Testis (tissue), 2 donors: ENCODE measurements around the gene CHGA.

Experiments
- POLR2A ChIP-seq: fragments of 450-650 bp; IDR thresholded peaks from one replicate; pipeline ENCODE4 v1.6.1; 2017; ENCODE audit warnings: antibody characterized with exemption, mild to moderate bottlenecking, moderate library complexity
- TF ChIP-seq, protein P1 (sequence below), 3 experiments: fragments of 450-650 bp in 2 of 3; fragments of 200-600 bp in 1 of 3; sonication (generic) in 1 of 3; IDR thresholded peaks; one replicate each; pipeline ENCODE4 v1.5.1; 2016 to 2019; ENCODE audit warnings: antibody characterized with exemption in 3 of 3, mild to moderate bottlenecking in 2 of 3, moderate library complexity in 1 of 3

DNA sequence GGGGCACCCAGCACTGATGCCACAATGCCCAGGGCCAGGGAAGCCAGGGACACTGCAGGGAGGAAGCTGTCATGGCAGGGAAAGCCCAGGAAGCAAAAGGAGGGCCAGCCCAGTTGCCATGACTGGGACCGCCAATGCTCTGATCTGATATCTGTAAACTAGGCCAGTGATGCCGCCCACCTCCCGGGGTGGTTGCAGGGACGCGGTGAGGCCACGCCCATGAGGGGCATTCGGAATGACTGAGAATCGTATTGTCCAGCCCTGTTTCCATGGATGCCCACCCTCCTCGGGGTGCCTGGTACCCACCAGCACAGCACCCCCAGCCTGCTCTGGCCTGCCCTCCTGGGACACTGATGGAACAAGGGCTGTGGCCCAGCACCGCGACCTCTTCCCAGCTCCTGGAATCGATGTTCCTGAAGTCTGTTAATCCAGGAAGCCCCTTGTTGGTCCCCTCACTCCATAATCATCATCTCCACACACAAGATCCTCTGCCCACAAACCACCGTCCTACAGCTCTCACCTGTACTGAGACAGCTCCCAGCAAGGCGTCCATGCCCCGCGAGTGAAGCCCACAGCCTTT lies 48.7 kb downstream of the CHGA start:
- no peak for TF ChIP-seq POLR2A
- TF ChIP-seq, protein P1, sequence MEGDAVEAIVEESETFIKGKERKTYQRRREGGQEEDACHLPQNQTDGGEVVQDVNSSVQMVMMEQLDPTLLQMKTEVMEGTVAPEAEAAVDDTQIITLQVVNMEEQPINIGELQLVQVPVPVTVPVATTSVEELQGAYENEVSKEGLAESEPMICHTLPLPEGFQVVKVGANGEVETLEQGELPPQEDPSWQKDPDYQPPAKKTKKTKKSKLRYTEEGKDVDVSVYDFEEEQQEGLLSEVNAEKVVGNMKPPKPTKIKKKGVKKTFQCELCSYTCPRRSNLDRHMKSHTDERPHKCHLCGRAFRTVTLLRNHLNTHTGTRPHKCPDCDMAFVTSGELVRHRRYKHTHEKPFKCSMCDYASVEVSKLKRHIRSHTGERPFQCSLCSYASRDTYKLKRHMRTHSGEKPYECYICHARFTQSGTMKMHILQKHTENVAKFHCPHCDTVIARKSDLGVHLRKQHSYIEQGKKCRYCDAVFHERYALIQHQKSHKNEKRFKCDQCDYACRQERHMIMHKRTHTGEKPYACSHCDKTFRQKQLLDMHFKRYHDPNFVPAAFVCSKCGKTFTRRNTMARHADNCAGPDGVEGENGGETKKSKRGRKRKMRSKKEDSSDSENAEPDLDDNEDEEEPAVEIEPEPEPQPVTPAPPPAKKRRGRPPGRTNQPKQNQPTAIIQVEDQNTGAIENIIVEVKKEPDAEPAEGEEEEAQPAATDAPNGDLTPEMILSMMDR (IDR thresholded peaks at IDR 0.05): no peak
